Endometrium (tissue), 2 donors: ENCODE measurements around the gene DPEP2.
"Not testable (repeated sequence)": the region's sequence is repeated elsewhere in the genome, so short reads cannot be mapped to it uniquely, and the experiment has no call there.

ENCODE experiments used
- FAIRE-seq: peaks from 2 replicates; lab custom pipeline; 2012; peaks lifted over from hg19 to GRCh38; lab: Jason Lieb, UNC
- donor health status: control.
- donor health status: control.

Gene DPEP2

GRCh38 chr16:68005211-68005610, 5.9 kb upstream of the DPEP2 start:
- FAIRE-seq, result no peak

- FAIRE-seq, result no peak
Observed at GRCh38 chr16:68003031-68003430, 3.7 kb upstream of the DPEP2 start.

- no peak for FAIRE-seq
Observed at GRCh38 chr16:68000450-68000849, 1.2 kb upstream of the DPEP2 start.

GRCh38 chr16:67999985-68000384, 701 bp upstream of the DPEP2 start:
- no peak for FAIRE-seq

GRCh38 chr16:67998231-67998778, 979 bp downstream of the DPEP2 start:
- not testable (repeated sequence) for FAIRE-seq

- FAIRE-seq, result no peak
Observed at GRCh38 chr16:67996666-67997065, 2.6 kb downstream of the DPEP2 start.

GRCh38 chr16:67995423-67995822, 3.9 kb downstream of the DPEP2 start:
- FAIRE-seq, result no peak

GRCh38 chr16:67994040-67994408, 5.3 kb downstream of the DPEP2 start:
- not testable (repeated sequence) for FAIRE-seq

- no peak for FAIRE-seq
Observed at GRCh38 chr16:67993207-67994039, 5.9 kb downstream of the DPEP2 start.

- FAIRE-seq, result no peak
Observed at GRCh38 chr16:67992661-67993206, 6.5 kb downstream of the DPEP2 start.

GRCh38 chr16:67990018-67990386, 9.3 kb downstream of the DPEP2 start:
- FAIRE-seq, result no peak

GRCh38 chr16:67989322-67990017, 9.8 kb downstream of the DPEP2 start:
- no peak for FAIRE-seq

- FAIRE-seq, result no peak
Observed at GRCh38 chr16:67988675-67989074, 10.6 kb downstream of the DPEP2 start.

- FAIRE-seq, result no peak
Observed at GRCh38 chr16:67987460-67988160, 11.7 kb downstream of the DPEP2 start.

- FAIRE-seq, result no peak
Observed at GRCh38 chr16:67986949-67987348, 12.3 kb downstream of the DPEP2 start.

- FAIRE-seq, result no peak
Observed at GRCh38 chr16:67982011-67982696, 17.1 kb downstream of the DPEP2 start.

- FAIRE-seq, result no peak
Observed at GRCh38 chr16:67979955-67980678, 19.2 kb downstream of the DPEP2 start, which contains the start of gene DPEP3. Gene DPEP3 (minus strand): TSS chr16:67980499. CDS start chr16:67980380, 119 bp downstream.

- no peak for FAIRE-seq
Observed at GRCh38 chr16:67977469-67978227, 21.6 kb downstream of the DPEP2 start.

GRCh38 chr16:67977005-67977404, 22.3 kb downstream of the DPEP2 start:
- FAIRE-seq, result no peak

GRCh38 chr16:67976205-67976604, 23.1 kb downstream of the DPEP2 start:
- FAIRE-seq, result no peak
